Activated T-cell treated with anti-CD3 and anti-CD28 coated beads, Interleukin-2, amount 50 U/mL, for 72 hours (primary cell): ENCODE data around the gene RBFOX2. TPM values are rescaled to one million over a fixed set of nuclear protein-coding genes. Genes with fewer than 3 reads are reported as not detected.

Experiments used
- ATAC-seq, 2 donors: fragments of 150-1000 bp; cut with Tn5 transposase; replicated peaks in 1 of 2; 2 replicates each; pipeline ENCODE4 v1.10.0; 2021; ENCODE audit warnings: moderate library complexity in 2 of 2, mild to moderate bottlenecking in 1 of 2
- DNase-seq, 2 donors: peaks; one replicate each; pipeline ENCODE4 v3.0.0; 2021 to 2022; ENCODE audit warnings: mixed read lengths in 1 of 2
- H3K27ac Mint-ChIP-seq: one replicate; pipeline ENCODE4 v1.8.0; 2022; ENCODE audit warnings: mild to moderate bottlenecking, moderate library complexity, mixed read lengths
- H3K27me3 Mint-ChIP-seq: one replicate; pipeline ENCODE4 v1.8.0; 2022; ENCODE audit warnings: low read depth, mixed read lengths
- H3K36me3 Mint-ChIP-seq, 2 donors: one replicate each; pipeline ENCODE4 v1.8.0; 2022; ENCODE audit warnings: mixed read lengths in 2 of 2, mild to moderate bottlenecking in 1 of 2; ENCODE audit not compliant: insufficient read depth in 2 of 2
- H3K4me1 Mint-ChIP-seq: one replicate; pipeline ENCODE4 v1.8.0; 2022; ENCODE audit warnings: low read depth, mixed read lengths
- H3K4me3 Mint-ChIP-seq, 2 donors: one replicate each; pipeline ENCODE4 v1.8.0; 2022; ENCODE audit warnings: mild to moderate bottlenecking in 2 of 2, mixed read lengths in 2 of 2, moderate library complexity in 2 of 2
- H3K9me3 Mint-ChIP-seq, 2 donors: one replicate each; pipeline ENCODE4 v1.8.0; 2022; ENCODE audit warnings: mixed read lengths in 2 of 2
- total RNA-seq, 2 donors: library from RNA; stranded (reverse); gene quantifications; one replicate each; pipeline ENCODE4 v1.2.3, GENCODE V29; 2022

RBFOX2 gene
- total RNA-seq, 2 donors from 2014 or later, result 2.3 to 4.4 TPM

GRCh38 chr22:35918456-35918855 is 110.2 kb downstream of the RBFOX2 start:
- H3K4me3 Mint-ChIP-seq, result no peak overlapping the region

GRCh38 chr22:35917651-35918050 is 111.0 kb downstream of the RBFOX2 start:
- no peak for ATAC-seq
- Mint-ChIP-seq H3K4me1 (peaks cover 26% of the 10 kb centered on the region), H3K9me3 (no peaks in the 10 kb centered on the region), H3K36me3 (no peaks in the 10 kb centered on the region), H3K27ac (no peak overlapping the region), H3K4me3 (no peak overlapping the region), H3K27me3 (peaks cover 8% of the 10 kb centered on the region)
- no peak for DNase-seq

More at GRCh38 chr22:35918456-35918855, 110.2 kb downstream of the RBFOX2 start:
- ATAC-seq (no peak), DNase-seq (no peak)
- H3K27me3 Mint-ChIP-seq, result peaks cover 8% of the 10 kb centered on the region
- no peaks in the 10 kb centered on the region for H3K36me3 Mint-ChIP-seq
- peaks cover 26% of the 10 kb centered on the region for H3K4me1 Mint-ChIP-seq
- no peak overlapping the region for H3K27ac Mint-ChIP-seq
- no peaks in the 10 kb centered on the region for H3K9me3 Mint-ChIP-seq

GRCh38 chr22:35915477-35916013 is 113.1 kb downstream of the RBFOX2 start:
- DNase-seq (no peak), ATAC-seq (peak; percentile 34 to 47)
- peaks cover 20% of the 10 kb centered on the region for H3K4me1 Mint-ChIP-seq
- no peaks in the 10 kb centered on the region for H3K36me3 Mint-ChIP-seq
- peak overlapping the region; percentile 3 to 31 for H3K4me3 Mint-ChIP-seq
- no peaks in the 10 kb centered on the region for H3K9me3 Mint-ChIP-seq
- no peak overlapping the region for H3K27ac Mint-ChIP-seq
- H3K27me3 Mint-ChIP-seq, result peaks cover 8% of the 10 kb centered on the region

- H3K4me1 Mint-ChIP-seq, result peaks cover 20% of the 10 kb centered on the region
- DNase-seq (no peak), ATAC-seq (no peak)
- no peak overlapping the region for H3K27ac Mint-ChIP-seq
- no peaks in the 10 kb centered on the region for H3K9me3 Mint-ChIP-seq
- peak overlapping the region; percentile 22 to 31 for H3K4me3 Mint-ChIP-seq
- peaks cover 8% of the 10 kb centered on the region for H3K27me3 Mint-ChIP-seq
- no peaks in the 10 kb centered on the region for H3K36me3 Mint-ChIP-seq
These were observed 113.8 kb downstream of the RBFOX2 start for GRCh38 chr22:35914665-35915476.

GRCh38 chr22:35914357-35914664 is 114.3 kb downstream of the RBFOX2 start:
- H3K9me3 Mint-ChIP-seq, result no peaks in the 10 kb centered on the region
- no peaks in the 10 kb centered on the region for H3K36me3 Mint-ChIP-seq
- no peak overlapping the region for H3K27ac Mint-ChIP-seq
- DNase-seq (no peak), ATAC-seq (no peak)
- peak overlapping the region in 1 of 2 donors; percentile 22 for H3K4me3 Mint-ChIP-seq
- H3K4me1 Mint-ChIP-seq, result peaks cover 20% of the 10 kb centered on the region
- H3K27me3 Mint-ChIP-seq, result peaks cover 8% of the 10 kb centered on the region

GRCh38 chr22:35913925-35914324 is 114.7 kb downstream of the RBFOX2 start:
- no peaks in the 10 kb centered on the region for H3K9me3 Mint-ChIP-seq
- no peak overlapping the region for H3K27ac Mint-ChIP-seq
- DNase-seq (no peak), ATAC-seq (no peak)
- peaks cover 8% of the 10 kb centered on the region for H3K27me3 Mint-ChIP-seq
- H3K4me3 Mint-ChIP-seq, result no peak overlapping the region
- H3K4me1 Mint-ChIP-seq, result peaks cover 20% of the 10 kb centered on the region
- H3K36me3 Mint-ChIP-seq, result no peaks in the 10 kb centered on the region

GRCh38 chr22:35912658-35913057 is 116.0 kb downstream of the RBFOX2 start:
- no peak overlapping the region for H3K27ac Mint-ChIP-seq
- no peak overlapping the region for H3K4me3 Mint-ChIP-seq
- no peaks in the 10 kb centered on the region for H3K36me3 Mint-ChIP-seq
- DNase-seq, result no peak
- H3K4me1 Mint-ChIP-seq, result peaks cover 20% of the 10 kb centered on the region
- no peaks in the 10 kb centered on the region for H3K9me3 Mint-ChIP-seq
- H3K27me3 Mint-ChIP-seq, result peaks cover 8% of the 10 kb centered on the region
- no peak for ATAC-seq

GRCh38 chr22:35911877-35912276 is 116.7 kb downstream of the RBFOX2 start:
- Mint-ChIP-seq H3K4me3 (no peak overlapping the region), H3K27ac (no peak overlapping the region), H3K9me3 (no peaks in the 10 kb centered on the region), H3K36me3 (no peaks in the 10 kb centered on the region), H3K4me1 (peaks cover 20% of the 10 kb centered on the region), H3K27me3 (peaks cover 8% of the 10 kb centered on the region)
- DNase-seq (no peak), ATAC-seq (no peak)

- Mint-ChIP-seq H3K27ac (no peak overlapping the region), H3K9me3 (no peaks in the 10 kb centered on the region), H3K4me1 (peaks cover 18% of the 10 kb centered on the region), H3K4me3 (no peak overlapping the region), H3K27me3 (peaks cover 8% of the 10 kb centered on the region), H3K36me3 (no peaks in the 10 kb centered on the region)
- ATAC-seq (no peak), DNase-seq (no peak)
These were observed 117.7 kb downstream of the RBFOX2 start for GRCh38 chr22:35910926-35911325.

- ATAC-seq, result no peak
- no peak for DNase-seq
- Mint-ChIP-seq H3K27ac (no peak overlapping the region), H3K27me3 (peaks cover 8% of the 10 kb centered on the region), H3K4me1 (peaks cover 11% of the 10 kb centered on the region), H3K9me3 (no peaks in the 10 kb centered on the region), H3K36me3 (no peaks in the 10 kb centered on the region), H3K4me3 (no peak overlapping the region)
These were observed 118.4 kb downstream of the RBFOX2 start for GRCh38 chr22:35910003-35910769.

- Mint-ChIP-seq H3K27ac (no peak overlapping the region), H3K4me1 (peaks cover 3% of the 10 kb centered on the region), H3K36me3 (no peaks in the 10 kb centered on the region), H3K9me3 (no peaks in the 10 kb centered on the region), H3K4me3 (no peak overlapping the region), H3K27me3 (peaks cover 21% of the 10 kb centered on the region)
- DNase-seq, result no peak
- no peak for ATAC-seq
These were observed 122.7 kb downstream of the RBFOX2 start for GRCh38 chr22:35905894-35906293.

- DNase-seq, result no peak
- no peaks in the 10 kb centered on the region for H3K9me3 Mint-ChIP-seq
- no peaks in the 10 kb centered on the region for H3K36me3 Mint-ChIP-seq
- H3K27me3 Mint-ChIP-seq, result peaks cover 21% of the 10 kb centered on the region
- no peak overlapping the region for H3K4me3 Mint-ChIP-seq
- no peak for ATAC-seq
- peaks cover 12% of the 10 kb centered on the region for H3K4me1 Mint-ChIP-seq
- H3K27ac Mint-ChIP-seq, result no peak overlapping the region
These were observed 123.9 kb downstream of the RBFOX2 start for GRCh38 chr22:35904752-35905151.

- H3K4me1 Mint-ChIP-seq, result peaks cover 12% of the 10 kb centered on the region
- ATAC-seq (no peak), DNase-seq (no peak)
- peaks cover 21% of the 10 kb centered on the region for H3K27me3 Mint-ChIP-seq
- H3K4me3 Mint-ChIP-seq, result no peak overlapping the region
- H3K9me3 Mint-ChIP-seq, result no peaks in the 10 kb centered on the region
- H3K36me3 Mint-ChIP-seq, result no peaks in the 10 kb centered on the region
- no peak overlapping the region for H3K27ac Mint-ChIP-seq
These were observed 124.3 kb downstream of the RBFOX2 start for GRCh38 chr22:35904336-35904692.
